GM12875 (cell line): ENCODE measurements around the gene CLEC10A.

Experiments
- H3K4me3 ChIP-seq: one replicate; pipeline ENCODE4 v1.5.1; 2011; ENCODE audit warnings: low read depth, low read length, control low read depth
- TF ChIP-seq, protein P1 (sequence below): IDR thresholded peaks from 2 replicates; pipeline ENCODE4 v1.5.1; 2011; ENCODE audit warnings: low read depth, mild to moderate bottlenecking, control low read depth, inconsistent platforms, low read length, moderate library complexity, borderline replicate concordance; ENCODE audit not compliant: insufficient read depth

CLEC10A gene

GRCh38 chr17:7046127-7046724, 33.8 kb downstream of the CLEC10A start:
- peak overlapping the region; percentile 35 for H3K4me3 ChIP-seq
- TF ChIP-seq, protein P1, sequence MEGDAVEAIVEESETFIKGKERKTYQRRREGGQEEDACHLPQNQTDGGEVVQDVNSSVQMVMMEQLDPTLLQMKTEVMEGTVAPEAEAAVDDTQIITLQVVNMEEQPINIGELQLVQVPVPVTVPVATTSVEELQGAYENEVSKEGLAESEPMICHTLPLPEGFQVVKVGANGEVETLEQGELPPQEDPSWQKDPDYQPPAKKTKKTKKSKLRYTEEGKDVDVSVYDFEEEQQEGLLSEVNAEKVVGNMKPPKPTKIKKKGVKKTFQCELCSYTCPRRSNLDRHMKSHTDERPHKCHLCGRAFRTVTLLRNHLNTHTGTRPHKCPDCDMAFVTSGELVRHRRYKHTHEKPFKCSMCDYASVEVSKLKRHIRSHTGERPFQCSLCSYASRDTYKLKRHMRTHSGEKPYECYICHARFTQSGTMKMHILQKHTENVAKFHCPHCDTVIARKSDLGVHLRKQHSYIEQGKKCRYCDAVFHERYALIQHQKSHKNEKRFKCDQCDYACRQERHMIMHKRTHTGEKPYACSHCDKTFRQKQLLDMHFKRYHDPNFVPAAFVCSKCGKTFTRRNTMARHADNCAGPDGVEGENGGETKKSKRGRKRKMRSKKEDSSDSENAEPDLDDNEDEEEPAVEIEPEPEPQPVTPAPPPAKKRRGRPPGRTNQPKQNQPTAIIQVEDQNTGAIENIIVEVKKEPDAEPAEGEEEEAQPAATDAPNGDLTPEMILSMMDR: no peak

GRCh38 chr17:7045492-7046126, 34.4 kb downstream of the CLEC10A start:
- TF ChIP-seq, protein P1: peak; percentile 43
- H3K4me3 ChIP-seq: no peak overlapping the region

- H3K4me3 ChIP-seq: peak within 1 kb of the TSS; percentile 23
Measured at GRCh38 chr17:7043497-7044198, 36.4 kb downstream of the CLEC10A start, which contains the start of gene SLC16A11. SLC16A11 (minus strand) TSS chr17:7044092; CDS start chr17:7043513, 579 bp downstream.

DNA sequence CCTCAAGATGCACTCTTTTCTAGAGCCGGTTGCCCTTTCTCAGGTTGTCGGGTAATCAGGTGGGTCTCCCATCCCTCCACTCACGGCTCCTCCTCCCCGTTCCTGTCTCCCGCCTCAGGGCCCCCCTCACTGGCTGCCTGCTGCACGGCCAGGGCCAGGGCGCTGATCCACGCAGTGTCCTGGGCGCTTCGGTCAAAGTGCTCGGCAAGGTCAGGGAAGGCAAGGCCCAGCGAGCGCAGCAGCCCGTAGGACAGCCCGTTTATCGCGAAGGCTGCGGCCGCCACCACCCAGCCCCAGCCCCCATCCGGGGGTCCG, 36.9 kb downstream of the CLEC10A start:
- TF ChIP-seq, protein P1: no peak
- H3K4me3 ChIP-seq: no peak overlapping the region

More at GRCh38 chr17:7043497-7044198, 36.4 kb downstream of the CLEC10A start, which contains the start of gene SLC16A11:
- TF ChIP-seq, protein P1: no peak

DNA sequence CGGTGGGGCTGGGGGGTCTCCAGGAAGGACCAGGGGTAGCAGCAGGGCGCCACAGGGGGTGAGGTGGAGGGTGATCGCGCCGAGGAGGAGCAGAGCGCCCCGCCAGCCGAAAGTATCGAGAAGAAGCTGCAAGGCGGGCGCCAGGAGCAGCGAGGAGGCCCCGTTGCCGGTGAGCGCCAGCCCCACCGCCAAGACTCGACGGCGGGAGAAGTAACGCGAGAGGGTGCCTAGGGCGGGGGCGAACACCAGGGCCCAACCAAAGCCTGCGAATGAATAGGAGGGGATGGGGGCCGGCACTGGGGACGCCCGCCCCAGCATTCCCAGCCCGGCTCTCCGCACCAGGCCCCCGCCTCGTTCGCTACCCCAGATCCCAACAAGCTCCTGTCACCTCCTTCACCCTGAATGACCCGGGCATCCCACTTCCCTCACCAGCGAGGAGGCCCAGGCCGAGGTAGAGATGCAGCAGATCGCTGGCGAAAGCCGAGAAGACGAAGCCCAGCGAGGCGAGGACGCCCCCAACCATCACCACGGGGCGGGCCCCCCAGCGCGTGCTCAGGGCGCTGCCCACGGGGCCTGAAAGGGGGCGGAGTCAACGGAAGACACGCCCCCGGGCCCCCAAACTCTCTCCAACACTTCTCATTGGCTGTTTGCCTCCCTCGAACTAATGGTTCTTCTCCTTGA, 37.4 kb downstream of the CLEC10A start:
- peak overlapping the region; percentile 43 for H3K4me3 ChIP-seq

DNA sequence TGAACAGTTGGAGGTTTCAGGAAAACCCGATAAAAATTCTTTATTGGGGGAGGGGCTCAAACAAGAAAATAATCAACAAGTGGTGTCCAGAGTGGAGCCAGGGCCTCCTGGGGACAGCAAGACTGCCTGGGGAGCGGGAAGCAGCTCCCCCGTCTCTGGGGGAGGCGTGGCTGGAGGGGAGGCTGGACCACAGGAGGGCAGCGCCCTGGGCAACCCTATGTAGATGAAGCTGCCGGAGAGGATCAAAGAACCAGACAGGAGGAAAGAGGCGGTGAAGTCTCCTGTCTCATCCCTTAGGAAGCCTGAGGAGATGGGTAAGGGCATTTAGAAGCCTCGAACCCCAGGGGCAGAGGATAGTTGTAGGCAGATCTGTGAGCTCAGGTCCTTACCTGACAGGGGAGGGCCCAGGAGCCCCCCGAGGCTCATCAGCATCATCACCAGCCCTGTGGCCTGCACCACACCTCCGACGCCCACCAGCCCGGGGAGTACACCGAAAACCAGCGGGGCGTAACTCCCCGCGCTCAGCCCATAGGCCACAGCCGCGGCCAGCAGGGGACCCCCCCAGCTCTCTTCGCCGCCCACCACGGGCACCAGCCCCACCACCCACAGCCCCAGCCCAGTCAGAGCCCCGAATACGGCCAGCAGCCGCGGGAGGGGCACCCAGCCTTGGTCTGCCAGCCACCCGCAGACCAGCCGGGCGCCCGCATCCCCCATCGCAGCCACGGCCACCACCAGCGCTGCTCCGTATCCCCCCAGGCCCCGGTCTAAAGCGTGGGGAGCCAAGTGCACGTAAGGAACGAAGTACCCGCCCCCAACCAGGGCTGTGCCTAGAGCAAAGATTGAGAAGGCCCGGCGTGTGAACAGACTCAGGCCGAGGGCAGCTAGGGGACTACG, 38.2 kb downstream of the CLEC10A start:
- H3K4me3 ChIP-seq: peak overlapping the region; percentile 1
- TF ChIP-seq, protein P1: no peak

More for the DNA sequence above, 37.4 kb downstream of the CLEC10A start:
- TF ChIP-seq, protein P1: no peak
